Skin epidermis (tissue), 12 donors: ENCODE data around the gene SLC22A3.
"Not testable (repeated sequence)": the region's sequence is repeated elsewhere in the genome, so short reads cannot be mapped to it uniquely, and the experiment has no call there.

Source experiments
- H3K27ac ChIP-seq, 21 experiments: fragments of 200-600 bp; sonication (generic) in 11 of 21; one replicate each; pipeline ENCODE4 v1.5.0; 2020; ENCODE audit warnings: mild to moderate bottlenecking in 3 of 21, inconsistent platforms in 2 of 21, moderate library complexity in 2 of 21
- H3K4me3 ChIP-seq, 7 experiments: fragments of 200-600 bp; sonication (generic) in 2 of 7; one replicate each; pipeline ENCODE4 v1.5.0; 2020; ENCODE audit warnings: inconsistent platforms in 2 of 7, mild to moderate bottlenecking in 2 of 7, moderate library complexity in 1 of 7

Gene SLC22A3

GRCh38 chr6:160431226-160431625 lies 83.0 kb downstream of the SLC22A3 start:
- Histone ChIP-seq H3K4me3 (no peak overlapping the region), H3K27ac (peak overlapping the region in 1 of 21 experiments; percentile 50)

GRCh38 chr6:160431791-160432404 lies 83.7 kb downstream of the SLC22A3 start:
- peak overlapping the region in 3 of 21 experiments; percentile 8 to 50 (median 29) for H3K27ac ChIP-seq
- H3K4me3 ChIP-seq = no peak overlapping the region

- no peak overlapping the region for H3K27ac ChIP-seq
- H3K4me3 ChIP-seq = no peak overlapping the region
These were observed 87.8 kb downstream of the SLC22A3 start for GRCh38 chr6:160435935-160436334.

- H3K27ac ChIP-seq = no peak overlapping the region
- no peak overlapping the region for H3K4me3 ChIP-seq
These were observed 89.0 kb downstream of the SLC22A3 start for GRCh38 chr6:160437154-160437553.

- H3K27ac ChIP-seq = no peak overlapping the region
- H3K4me3 ChIP-seq = no peak overlapping the region
These were observed 89.6 kb downstream of the SLC22A3 start for GRCh38 chr6:160437775-160438174.

- H3K27ac ChIP-seq = no peak overlapping the region
- no peak overlapping the region for H3K4me3 ChIP-seq
These were observed 90.3 kb downstream of the SLC22A3 start for GRCh38 chr6:160438481-160438880.

- Histone ChIP-seq H3K27ac (no peak overlapping the region), H3K4me3 (no peak overlapping the region)
These were observed 91.6 kb downstream of the SLC22A3 start for GRCh38 chr6:160439751-160440150.

GRCh38 chr6:160442151-160442550 lies 94.0 kb downstream of the SLC22A3 start:
- Histone ChIP-seq H3K4me3 (no peak overlapping the region), H3K27ac (no peak overlapping the region)

GRCh38 chr6:160445130-160445529 lies 97.0 kb downstream of the SLC22A3 start:
- Histone ChIP-seq H3K27ac (no peak overlapping the region), H3K4me3 (no peak overlapping the region)

GRCh38 chr6:160447350-160447749 lies 99.2 kb downstream of the SLC22A3 start:
- H3K27ac ChIP-seq = no peak overlapping the region
- no peak overlapping the region for H3K4me3 ChIP-seq

GRCh38 chr6:160449787-160450186 lies 101.6 kb downstream of the SLC22A3 start:
- not testable (repeated sequence) for H3K4me3 ChIP-seq, H3K27ac ChIP-seq

- Histone ChIP-seq H3K4me3 (no peak overlapping the region), H3K27ac (no peak overlapping the region)
These were observed 102.7 kb downstream of the SLC22A3 start for GRCh38 chr6:160450849-160451248.

GRCh38 chr6:160454303-160454702 lies 106.1 kb downstream of the SLC22A3 start:
- Histone ChIP-seq H3K27ac (no peak overlapping the region), H3K4me3 (no peak overlapping the region)

GRCh38 chr6:160455081-160455480 lies 106.9 kb downstream of the SLC22A3 start:
- Histone ChIP-seq H3K4me3 (no peak overlapping the region), H3K27ac (peak overlapping the region in 6 of 21 experiments; percentile 44 to 69 (median 61))

- Histone ChIP-seq H3K4me3 (peak overlapping the region in 1 of 7 experiments; percentile 2), H3K27ac (peak overlapping the region in 12 of 21 experiments; percentile 19 to 69 (median 54))
These were observed 107.5 kb downstream of the SLC22A3 start for GRCh38 chr6:160455541-160456213.

- peak overlapping the region in 9 of 21 experiments; percentile 19 to 69 (median 57) for H3K27ac ChIP-seq
- H3K4me3 ChIP-seq = no peak overlapping the region
These were observed 108.0 kb downstream of the SLC22A3 start for GRCh38 chr6:160456214-160456546.

GRCh38 chr6:160457823-160458222 lies 109.6 kb downstream of the SLC22A3 start:
- no peak overlapping the region for H3K4me3 ChIP-seq

GRCh38 chr6:160461641-160462040 lies 113.5 kb downstream of the SLC22A3 start:
- Histone ChIP-seq H3K4me3 (no peak overlapping the region), H3K27ac (peak overlapping the region in 7 of 21 experiments; percentile 4 to 81 (median 49))

More at GRCh38 chr6:160457823-160458222, 109.6 kb downstream of the SLC22A3 start:
- no peak overlapping the region for H3K27ac ChIP-seq

- H3K4me3 ChIP-seq = no peak overlapping the region
- peak overlapping the region in 8 of 21 experiments; percentile 4 to 81 (median 48) for H3K27ac ChIP-seq
These were observed 113.9 kb downstream of the SLC22A3 start for GRCh38 chr6:160462116-160462515.

GRCh38 chr6:160462551-160463109 lies 114.5 kb downstream of the SLC22A3 start:
- H3K27ac ChIP-seq = peak overlapping the region in 7 of 21 experiments; percentile 5 to 81 (median 49)
- no peak overlapping the region for H3K4me3 ChIP-seq

GRCh38 chr6:160464744-160465143 lies 116.6 kb downstream of the SLC22A3 start:
- H3K27ac ChIP-seq = no peak overlapping the region
- no peak overlapping the region for H3K4me3 ChIP-seq
